Hepatocyte (in vitro differentiated cells): Measurements from ENCODE around the gene KIF5A.

Experiments
- CTCF ChIP-seq: fragments of 200-600 bp; sonication (generic); IDR thresholded peaks from 2 replicates; pipeline ENCODE4 v1.5.1; 2016; ENCODE audit warnings: antibody characterized with exemption, mild to moderate bottlenecking; ENCODE audit not compliant: poor library complexity
- EZH2 ChIP-seq: fragments of 200-600 bp; sonication (generic); IDR thresholded peaks from 2 replicates; pipeline ENCODE4 v1.6.1; 2016; ENCODE audit warnings: antibody characterized with exemption, mild to moderate bottlenecking, borderline replicate concordance
- EZH2phosphoT487 ChIP-seq: fragments of 200-600 bp; sonication (generic); IDR thresholded peaks from one replicate; pipeline ENCODE4 v1.6.1; 2018; ENCODE audit warnings: antibody characterized with exemption, mild to moderate bottlenecking, low read depth, moderate library complexity; ENCODE audit not compliant: unreplicated experiment, severe bottlenecking

DNA sequence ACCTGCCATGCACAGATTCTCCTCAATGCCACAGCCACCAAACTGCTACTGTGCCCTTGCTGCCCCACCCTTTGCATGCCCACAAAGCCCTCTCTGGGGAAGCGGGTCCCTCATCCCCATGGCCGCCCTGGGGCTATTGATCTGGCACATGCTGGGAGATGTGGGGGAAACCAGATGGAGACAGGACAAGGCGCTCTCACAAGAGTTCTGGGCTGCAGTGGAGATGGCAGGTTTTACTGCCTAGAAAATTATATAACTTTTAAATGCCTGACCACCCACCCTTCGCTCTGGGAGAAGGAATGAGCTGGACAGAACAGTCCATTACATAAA is 30.6 kb downstream of the KIF5A start:
- TF ChIP-seq CTCF, result no peak
- no peak for TF ChIP-seq EZH2
- no peak for TF ChIP-seq EZH2phosphoT487
